Left lung (tissue), 10 donors: ENCODE measurements around the gene HIVEP3. TPM values are rescaled to one million over a fixed set of nuclear protein-coding genes. Genes with fewer than 3 reads are reported as not detected.

ENCODE experiments used
- ATAC-seq: fragments of 200-7000 bp; cut with Tn5 transposase; one replicate; pipeline ENCODE4 v1.9.1; 2020; ENCODE audit warnings: moderate library complexity
- DNase-seq, 4 donors: peaks; one replicate each; pipeline ENCODE4 v3.0.0-alpha.2; 2013 to 2020
- H3K27ac ChIP-seq, 2 donors: fragments of 200-600 bp; sonication (generic) in 1 of 2; one replicate each; pipeline versions ENCODE4 v1.5.0 to v1.8.0; 2020 to 2021
- H3K27me3 ChIP-seq, 2 donors: fragments of 200-600 bp; sonication (generic) in 1 of 2; one replicate each; pipeline versions ENCODE4 v1.5.0 to v1.8.0; 2020 to 2021
- H3K36me3 ChIP-seq, 2 donors: fragments of 200-600 bp; sonication (generic) in 1 of 2; one replicate each; pipeline versions ENCODE4 v1.5.0 to v1.8.0; 2020 to 2021
- H3K4me1 ChIP-seq, 2 donors: fragments of 200-600 bp; one replicate each; pipeline ENCODE4 v1.8.0; 2021
- H3K4me3 ChIP-seq, 2 donors: fragments of 200-600 bp; sonication (generic) in 1 of 2; one replicate each; pipeline versions ENCODE4 v1.5.0 to v1.8.0; 2020 to 2021; ENCODE audit warnings: mild to moderate bottlenecking in 1 of 2
- H3K9me3 ChIP-seq, 2 donors: fragments of 200-600 bp; sonication (generic) in 1 of 2; one replicate each; pipeline versions ENCODE4 v1.5.0 to v1.8.0; 2020 to 2021
- CTCF ChIP-seq, 2 donors: fragments of 200-600 bp; sonication (generic) in 1 of 2; IDR thresholded peaks; one replicate each; pipeline versions ENCODE4 v1.5.0 to v1.8.0; 2021; ENCODE audit warnings: antibody characterized with exemption in 2 of 2
- intact Hi-C, 2 donors: fragments of 100-400 bp; cut with DNase I; formaldehyde crosslinking; loops; one replicate each; pipeline versions ENCODE4 v1.11.2 to v1.14.2; 2022
- polyA plus RNA-seq, 6 donors: library from polyadenylated mRNA; unstranded; fragments of 120-200 nt; gene quantifications; one replicate each; pipeline ENCODE4 v1.2.1, GENCODE V29; 2013; ENCODE audit not compliant: insufficient read length in 6 of 6
- total RNA-seq, 2 donors: library from RNA; stranded (reverse); fragmentation: NEBNext Ultra II Directional; extraction: Animal tissue kit (Norgen Biotek cat#: 25700); gene quantifications; one replicate each; pipeline ENCODE4 v1.2.1, GENCODE V29; 2021
- donor health status: DM: no; HTN: yes; CAD: no.
- donor health status: DM: no; HTN: no; CAD: no.

HIVEP3 gene
- total and polyA plus RNA-seq, 8 donors: 6.0 to 15.6 (median 7.4) TPM

GRCh38 chr1:41889506-41890414 lies 29.0 kb downstream of the HIVEP3 start:
- Histone ChIP-seq H3K36me3 (no peaks in the 10 kb centered on the region), H3K9me3 (no peaks in the 10 kb centered on the region), H3K4me3 (no peak overlapping the region), H3K27me3 (no peaks in the 10 kb centered on the region), H3K27ac (peak overlapping the region in 1 of 2 donors; percentile 81), H3K4me1 (peaks cover 18 to 30% of the 10 kb centered on the region in 2 donors)
- intact Hi-C loops: no loop called here
- no peak for ATAC-seq
- no peak for TF ChIP-seq CTCF (IDR thresholded peaks at IDR 0.05)
- DNase-seq: no peak

- Histone ChIP-seq H3K4me3 (no peak overlapping the region), H3K27me3 (no peaks in the 10 kb centered on the region), H3K36me3 (no peaks in the 10 kb centered on the region), H3K9me3 (no peaks in the 10 kb centered on the region), H3K4me1 (peaks cover 18 to 30% of the 10 kb centered on the region in 2 donors), H3K27ac (no peak overlapping the region)
- intact Hi-C loops: no loop called here
- no peak for TF ChIP-seq CTCF (IDR thresholded peaks at IDR 0.05)
- no peak for ATAC-seq
- no peak for DNase-seq
Observed at GRCh38 chr1:41888756-41889155, 30.0 kb downstream of the HIVEP3 start.

- no peak overlapping the region for H3K27ac ChIP-seq
- no peak overlapping the region for H3K4me3 ChIP-seq
- H3K4me1 ChIP-seq: peaks cover 18 to 25% of the 10 kb centered on the region in 2 donors
- no peak for TF ChIP-seq CTCF (IDR thresholded peaks at IDR 0.05)
- intact Hi-C loops: no loop called here
- DNase-seq (no peak), ATAC-seq (no peak)
- no peaks in the 10 kb centered on the region for H3K27me3 ChIP-seq
- H3K36me3 ChIP-seq: no peaks in the 10 kb centered on the region
- H3K9me3 ChIP-seq: no peaks in the 10 kb centered on the region
Observed at GRCh38 chr1:41887365-41887764, 31.4 kb downstream of the HIVEP3 start.

GRCh38 chr1:41884256-41885230 lies 34.2 kb downstream of the HIVEP3 start:
- DNase-seq (no peak), ATAC-seq (no peak)
- Histone ChIP-seq H3K36me3 (no peaks in the 10 kb centered on the region), H3K27me3 (no peaks in the 10 kb centered on the region), H3K9me3 (no peaks in the 10 kb centered on the region), H3K4me3 (no peak overlapping the region), H3K27ac (no peak overlapping the region), H3K4me1 (no peaks in the 10 kb centered on the region)
- no peak for TF ChIP-seq CTCF (IDR thresholded peaks at IDR 0.05)
- intact Hi-C loops: no loop called here

- Histone ChIP-seq H3K4me3 (no peak overlapping the region), H3K4me1 (no peaks in the 10 kb centered on the region), H3K27me3 (no peaks in the 10 kb centered on the region), H3K36me3 (no peaks in the 10 kb centered on the region), H3K9me3 (no peaks in the 10 kb centered on the region), H3K27ac (no peak overlapping the region)
- ATAC-seq: no peak
- intact Hi-C loops: no loop called here
- no peak for TF ChIP-seq CTCF (IDR thresholded peaks at IDR 0.05)
- DNase-seq: no peak
Observed at GRCh38 chr1:41883507-41883906, 35.2 kb downstream of the HIVEP3 start.
